GM19025 (cell line): ENCODE data around the gene WSCD1.

Experiments used
- ATAC-seq: cut with Tn5 transposase; IDR thresholded peaks from one replicate; pipeline ENCODE4 v1.9.1; 2021; ENCODE audit warnings: mild to moderate bottlenecking, low read depth, moderate library complexity; ENCODE audit not compliant: unreplicated experiment

The WSCD1 gene

DNA sequence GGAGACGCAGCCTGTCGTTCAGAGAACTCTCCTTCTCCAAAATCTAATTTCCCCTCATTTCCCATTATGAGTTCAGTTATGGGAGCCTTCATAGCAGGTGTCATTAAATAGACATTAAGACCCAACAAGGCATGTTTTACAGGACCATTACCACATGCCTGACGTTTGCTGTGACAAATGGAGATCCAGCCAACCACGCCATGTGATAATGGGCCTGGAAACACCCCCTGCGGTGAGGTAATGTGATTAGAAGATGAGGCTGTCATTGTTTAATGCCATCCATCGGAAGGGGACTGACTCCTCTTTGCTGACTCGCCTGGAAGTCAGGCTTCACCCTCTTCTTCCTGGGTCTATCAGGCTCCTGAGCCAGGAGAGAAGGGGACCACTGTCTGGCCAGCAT is 76.9 kb downstream of the WSCD1 start:
- no peak for ATAC-seq

DNA sequence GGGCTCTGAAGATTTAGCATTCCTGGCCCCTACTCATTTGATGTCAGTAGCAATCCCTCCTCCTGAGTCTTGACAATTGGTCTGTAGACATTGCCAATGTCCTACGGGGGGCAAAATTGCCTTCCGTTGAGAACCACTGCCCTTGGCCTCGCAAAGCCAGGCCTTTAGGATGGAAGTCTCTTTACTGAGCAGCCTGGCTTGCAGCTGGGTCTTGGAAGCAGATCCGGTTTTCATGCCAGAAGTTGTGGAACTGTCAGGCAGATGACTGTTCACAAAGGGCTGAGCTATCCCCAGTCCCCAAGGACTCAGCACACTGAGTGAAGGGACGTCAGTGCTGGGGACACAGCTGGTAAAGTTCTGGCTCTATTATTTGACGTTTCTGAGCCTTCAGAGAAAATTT is 83.2 kb downstream of the WSCD1 start:
- ATAC-seq: no peak

DNA sequence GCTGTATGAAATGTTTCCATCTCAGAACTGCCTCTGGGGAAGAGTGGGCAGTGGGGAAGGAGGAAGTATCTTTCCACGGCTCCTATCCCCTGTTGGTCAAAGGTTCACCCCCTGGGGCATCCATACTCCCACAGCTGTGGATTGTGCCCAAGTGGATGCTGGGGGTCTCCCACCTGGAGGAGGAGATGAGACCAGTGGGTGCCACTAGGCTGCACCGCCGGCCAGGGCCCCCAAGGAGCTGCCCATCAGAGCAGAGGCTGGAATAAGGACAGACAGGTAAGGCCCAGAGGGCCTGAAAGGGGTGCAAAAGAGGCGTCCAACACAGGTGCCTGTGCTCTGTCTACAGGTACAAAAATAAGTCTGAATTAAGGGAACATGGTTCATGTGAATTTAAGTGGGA is 87.5 kb downstream of the WSCD1 start:
- ATAC-seq: no peak

DNA sequence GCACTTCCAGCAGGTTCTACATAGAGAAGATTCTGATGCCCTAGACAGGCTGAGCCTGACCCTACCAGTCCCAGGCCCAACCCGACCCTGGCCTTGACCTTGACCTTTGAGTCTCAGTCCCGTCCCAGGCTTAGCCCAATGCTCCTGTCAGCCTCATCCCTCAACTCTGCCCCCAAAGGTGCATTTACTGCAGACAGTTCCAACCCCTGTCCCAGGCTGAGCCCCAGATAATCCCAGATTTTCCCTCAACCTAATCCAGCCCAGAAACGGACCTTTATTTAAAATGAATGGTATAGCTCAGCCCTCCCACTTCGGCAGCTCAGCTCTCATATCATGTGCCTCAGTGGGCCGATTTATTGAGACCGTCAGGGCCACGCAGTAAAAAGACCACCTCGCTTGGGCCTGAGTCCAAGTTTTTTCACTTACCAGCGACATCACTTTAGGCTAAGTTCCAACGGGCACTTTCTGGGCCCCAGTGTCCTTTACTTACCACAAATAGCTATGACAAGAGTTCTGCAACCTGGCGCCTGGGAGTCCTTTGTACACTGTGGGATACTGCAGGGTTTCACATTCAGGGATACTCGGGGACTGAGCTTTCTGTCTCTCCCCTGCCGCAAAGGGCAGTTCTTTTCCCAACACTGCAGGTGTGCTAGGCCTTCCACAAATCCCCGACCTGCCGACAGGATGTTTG is 89.5 kb downstream of the WSCD1 start:
- no peak for ATAC-seq

DNA sequence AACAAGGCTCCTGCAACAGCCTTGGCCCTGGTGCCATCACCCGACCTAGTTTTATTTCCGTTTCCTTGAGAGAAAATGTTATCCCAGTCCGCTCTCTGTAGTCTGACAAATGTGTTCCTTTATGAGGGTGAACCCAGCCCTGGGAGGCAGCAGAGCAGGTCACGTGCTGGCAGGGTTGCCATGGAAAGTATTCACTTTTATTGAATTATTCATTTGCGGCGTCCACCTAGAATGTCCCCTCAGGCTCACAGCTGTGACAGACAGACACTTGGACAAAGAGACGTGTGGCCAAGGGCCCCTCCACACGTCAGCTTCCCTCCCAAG is 90.0 kb downstream of the WSCD1 start:
- no peak for ATAC-seq

DNA sequence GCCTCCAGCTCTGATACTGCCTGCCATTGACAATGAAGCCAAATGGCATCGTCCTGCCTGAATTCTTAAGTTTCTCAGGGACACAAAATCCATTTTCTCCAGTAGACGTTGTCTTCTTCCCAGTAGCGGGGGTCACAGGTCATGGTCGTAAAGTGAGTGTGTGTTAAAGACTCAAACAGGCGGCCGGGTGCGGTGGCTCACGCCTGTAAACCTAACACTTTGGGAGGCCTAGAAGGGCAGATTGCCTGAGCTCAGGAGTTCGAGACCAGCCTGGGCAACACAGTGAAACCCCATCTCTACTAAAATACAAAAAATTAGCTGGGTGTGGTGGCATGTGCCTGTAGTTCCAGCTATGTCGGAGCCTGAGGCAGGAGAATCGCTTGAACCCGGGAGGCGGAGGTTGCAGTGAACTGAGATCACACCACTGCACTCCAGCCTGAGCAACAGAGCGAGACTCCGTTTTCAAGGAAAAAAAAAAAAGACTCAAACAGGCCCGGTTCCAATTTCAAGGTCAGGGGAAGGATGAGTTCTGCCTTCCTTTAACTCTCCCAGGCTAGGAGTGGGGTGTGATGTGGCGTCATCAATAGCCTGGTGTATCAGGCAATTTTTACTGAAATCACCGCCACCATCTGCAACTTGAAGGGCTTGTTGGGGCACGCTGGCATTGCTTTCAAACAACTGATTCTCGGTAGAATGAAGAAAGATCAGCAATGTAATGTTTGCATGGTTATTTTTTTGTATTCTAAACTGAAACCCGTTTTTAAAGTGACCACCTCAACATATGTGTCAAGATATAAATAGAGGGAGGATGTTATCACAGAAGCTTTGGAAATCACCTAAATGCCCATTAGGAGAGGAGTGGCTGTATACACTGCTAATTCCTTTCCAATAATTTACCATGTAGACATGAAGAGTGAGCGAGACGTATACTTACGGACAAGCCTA is 91.0 kb downstream of the WSCD1 start:
- ATAC-seq: no peak

DNA sequence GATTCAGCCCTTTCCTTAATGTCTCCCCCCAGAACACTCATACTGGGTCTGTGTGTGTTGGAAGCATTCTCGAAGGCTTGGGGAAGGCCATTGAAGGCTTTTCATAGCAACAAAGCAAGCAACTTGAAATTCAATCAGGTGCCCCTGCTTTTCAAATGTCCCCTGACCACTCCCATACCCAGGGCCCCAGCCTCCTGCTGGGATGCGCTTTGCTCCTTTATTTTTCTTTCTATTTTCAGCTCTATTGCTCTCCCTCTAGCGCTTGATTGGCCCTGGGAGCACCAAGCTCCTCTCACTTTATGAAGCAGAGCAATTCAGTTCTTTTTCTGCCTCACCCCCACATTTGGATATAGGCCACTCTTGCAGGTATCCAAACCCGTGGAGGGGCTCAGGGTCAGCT is 92.0 kb downstream of the WSCD1 start:
- ATAC-seq: no peak

DNA sequence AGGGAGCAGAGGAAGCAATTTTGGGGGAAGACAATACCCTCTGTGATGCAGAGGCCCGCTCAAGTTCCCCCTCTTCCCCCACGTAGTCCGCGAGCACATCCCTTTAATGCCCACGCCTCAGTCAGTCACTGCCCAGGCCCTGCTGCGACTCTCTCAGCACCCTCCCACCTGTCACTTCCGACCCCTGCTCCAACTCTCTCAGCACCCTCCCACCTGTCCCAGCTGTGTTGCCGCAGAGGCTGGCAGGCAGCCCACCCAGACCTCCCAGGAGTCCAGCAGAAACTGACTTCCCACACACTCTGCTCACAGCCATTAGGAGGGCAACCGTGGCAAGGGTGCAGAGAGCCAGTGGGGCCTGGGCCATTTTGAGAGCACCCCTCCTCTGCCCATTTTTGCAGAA is 92.7 kb downstream of the WSCD1 start:
- no peak for ATAC-seq

DNA sequence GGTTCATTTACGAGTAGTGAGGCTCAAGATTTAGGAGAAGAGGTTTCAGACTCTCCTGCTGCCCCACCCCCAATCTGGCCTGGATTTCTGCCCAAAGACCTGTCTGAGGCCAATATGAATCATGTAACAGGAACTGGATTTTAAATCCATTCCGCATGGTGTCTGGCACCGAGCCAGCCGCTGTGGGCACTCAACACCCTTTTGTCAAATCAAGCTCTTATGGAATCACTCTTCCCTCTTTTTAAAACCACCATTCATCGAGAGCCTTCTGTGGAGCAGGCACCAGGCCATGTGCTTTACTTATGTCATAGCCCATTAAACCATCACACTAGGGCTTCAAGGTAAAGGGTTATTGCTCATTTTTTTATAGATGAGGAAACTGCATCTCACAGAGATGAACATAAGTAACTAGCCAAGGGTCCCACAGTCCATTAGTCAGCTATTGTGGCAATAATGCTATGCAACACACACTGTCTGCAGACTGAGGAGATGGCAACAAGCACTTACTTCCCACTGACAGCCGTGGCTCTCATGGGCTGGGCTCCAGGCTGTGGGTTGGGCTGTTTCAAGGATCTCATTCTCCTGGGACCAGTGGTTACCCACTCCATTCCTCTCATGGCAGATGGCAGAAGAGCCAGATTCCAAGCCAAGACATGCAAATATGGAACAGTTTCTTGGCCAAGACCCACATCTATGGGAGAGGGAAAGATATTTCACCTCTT is 93.6 kb downstream of the WSCD1 start:
- ATAC-seq: no peak

DNA sequence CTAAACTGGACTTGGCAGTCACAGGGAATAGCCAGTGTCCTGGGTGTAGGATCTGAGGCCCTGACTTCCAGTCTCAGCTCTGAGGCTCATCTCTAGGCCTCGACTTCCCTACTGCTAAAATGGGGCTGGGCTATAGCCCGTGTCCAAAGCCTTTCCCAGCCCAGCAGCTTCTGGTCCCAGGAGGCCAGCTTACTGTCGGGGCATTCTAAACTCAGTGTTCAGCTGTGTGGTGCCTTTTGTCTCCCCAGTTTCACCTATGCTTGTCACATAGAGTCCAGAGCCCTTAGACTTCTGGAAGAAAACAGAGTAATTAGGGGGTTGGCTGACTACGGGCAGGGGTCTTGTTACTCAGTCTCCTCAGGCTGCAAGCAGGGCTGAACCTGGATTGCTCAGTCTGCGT is 94.8 kb downstream of the WSCD1 start:
- ATAC-seq: no peak

DNA sequence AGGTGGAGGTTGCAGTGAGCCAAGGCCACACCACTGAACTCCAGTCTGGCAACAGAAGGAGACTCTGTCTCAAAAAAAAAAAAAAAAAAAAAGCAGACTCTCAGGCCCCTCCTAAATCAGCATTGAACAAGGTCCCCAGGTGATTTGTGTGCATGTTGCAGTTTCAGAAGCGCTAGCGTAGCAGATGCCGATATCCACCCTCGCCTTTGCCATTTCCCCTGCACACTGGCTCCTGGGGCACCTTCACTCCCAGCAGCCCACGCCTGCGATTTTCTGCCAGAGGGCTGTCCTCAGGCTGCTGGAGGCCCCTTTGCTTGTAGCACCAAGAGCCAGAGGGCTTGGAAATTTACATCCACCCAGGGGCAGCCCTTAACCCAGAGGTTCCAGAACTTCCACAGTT is 95.6 kb downstream of the WSCD1 start:
- no peak for ATAC-seq

DNA sequence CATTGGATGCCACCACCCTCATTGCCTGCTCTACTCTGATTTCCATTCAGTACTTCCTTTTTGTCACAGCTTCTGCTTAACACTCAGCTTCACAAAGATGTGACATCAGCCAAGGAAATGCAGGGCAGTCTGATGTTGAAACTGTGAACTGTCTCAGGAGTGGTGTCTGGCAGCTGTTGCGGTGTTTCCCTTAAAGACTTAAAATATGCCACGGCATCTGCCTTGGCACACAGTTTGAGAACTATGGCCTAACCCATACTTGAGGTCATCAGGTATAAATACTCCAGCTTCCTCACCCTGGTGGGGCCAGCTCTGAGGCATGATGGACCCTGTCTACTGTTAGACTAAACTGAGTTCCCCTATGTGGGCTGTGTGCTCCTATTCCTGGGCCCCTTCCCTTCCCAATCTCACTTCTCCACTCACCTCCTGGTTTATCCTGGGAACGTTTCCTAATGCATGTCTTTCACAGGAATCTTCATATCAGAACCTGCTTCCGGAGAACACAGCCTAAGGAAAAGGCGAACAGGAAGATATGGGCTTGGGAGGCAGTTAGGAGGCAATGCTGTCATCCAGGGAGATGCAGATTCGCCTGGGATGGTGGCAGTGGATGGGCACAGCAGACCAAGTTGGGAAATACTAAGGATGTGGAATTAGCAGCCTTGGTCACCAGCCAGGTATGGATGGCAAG is 96.5 kb downstream of the WSCD1 start:
- ATAC-seq: no peak

DNA sequence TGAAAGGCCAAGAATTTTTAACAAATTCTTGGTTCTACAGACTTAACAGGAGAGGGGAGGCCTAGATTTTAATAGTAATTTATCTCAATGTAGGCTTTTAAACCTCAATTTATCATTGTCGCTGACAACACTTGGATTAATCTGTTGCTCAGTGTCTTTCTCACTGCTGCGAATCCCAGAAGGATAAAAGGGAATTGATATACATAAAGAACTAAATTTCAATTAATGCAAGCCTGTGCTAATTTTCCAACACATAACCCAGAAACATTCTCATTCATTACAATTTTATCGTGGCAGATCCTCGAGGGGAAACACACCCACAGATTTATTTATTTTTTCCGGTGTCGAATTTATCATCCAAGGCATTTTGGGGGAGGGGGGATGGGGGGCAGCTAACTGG is 98.1 kb downstream of the WSCD1 start:
- ATAC-seq: no peak

DNA sequence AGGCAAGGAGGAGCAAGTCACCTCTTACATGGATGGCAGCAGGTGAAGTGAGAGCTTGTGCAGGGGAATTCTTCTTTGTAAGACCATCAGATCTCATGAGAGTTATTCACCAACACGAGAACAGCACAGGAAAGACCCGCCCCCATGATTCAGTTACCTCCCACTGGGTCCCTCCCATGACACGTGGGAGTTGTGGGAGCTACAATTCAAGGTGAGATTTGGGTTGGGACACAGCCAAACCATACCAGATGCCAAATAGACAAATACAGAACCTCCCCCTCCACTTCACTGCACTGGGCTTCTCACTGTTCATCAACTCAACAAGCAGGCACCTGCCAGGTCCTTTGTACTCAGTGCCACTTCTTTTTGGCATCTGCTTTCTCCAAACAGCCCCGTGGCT is 100.2 kb downstream of the WSCD1 start:
- no peak for ATAC-seq

DNA sequence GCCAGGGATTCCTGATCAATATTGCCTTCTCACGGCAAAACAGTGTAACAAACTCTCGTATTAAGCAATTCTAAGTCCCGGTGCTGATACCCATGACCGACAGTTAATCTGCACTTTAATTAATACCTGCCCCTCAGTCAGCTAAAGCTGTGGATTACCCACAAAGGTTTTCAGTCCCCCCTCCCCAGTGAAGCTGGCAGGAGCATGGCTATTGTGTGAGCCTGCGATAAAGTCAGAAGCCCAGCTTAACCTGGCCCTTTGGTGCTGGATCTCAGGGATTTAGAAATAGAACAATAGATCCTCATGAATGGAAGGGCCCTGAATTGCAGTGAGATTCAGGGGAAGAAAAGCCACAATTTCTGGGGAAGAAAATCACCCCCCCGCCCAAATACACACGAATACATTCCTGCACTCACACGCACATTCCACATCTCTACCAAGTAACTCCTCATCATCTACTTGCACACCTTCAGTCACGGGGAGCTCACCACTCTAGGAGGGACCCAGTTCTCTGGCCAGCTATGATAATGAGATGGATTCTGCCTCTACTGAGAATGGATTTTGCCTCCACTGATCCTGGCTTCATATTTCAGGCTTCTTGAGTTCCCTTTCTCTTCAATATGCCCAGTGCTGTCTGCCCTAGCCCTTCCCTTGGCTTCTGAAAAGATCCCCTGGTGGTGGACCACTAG is 102.6 kb downstream of the WSCD1 start:
- no peak for ATAC-seq

DNA sequence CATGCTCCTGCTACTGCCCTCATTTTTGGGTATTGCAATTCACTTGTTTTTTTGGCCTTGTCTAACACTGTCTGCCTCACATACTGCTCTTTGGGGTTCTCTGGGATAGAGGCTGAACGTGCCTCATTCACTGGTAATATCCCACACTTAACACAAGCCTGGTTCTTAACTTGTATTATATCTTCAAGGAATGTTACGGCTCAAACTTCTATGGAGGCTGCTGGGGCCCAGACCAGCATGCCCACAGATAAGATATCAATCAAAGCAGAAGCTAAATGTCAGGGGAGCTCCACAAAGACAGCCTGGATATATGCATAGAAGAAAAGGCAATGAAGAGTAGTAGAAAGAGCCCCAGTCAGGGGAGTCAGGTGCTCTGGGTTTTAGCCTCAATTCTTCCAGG is 103.5 kb downstream of the WSCD1 start:
- ATAC-seq: no peak
